ENCODE results near the gene COLEC11. TPM values are rescaled to one million over a fixed set of nuclear protein-coding genes. Genes with fewer than 3 reads are reported as not detected.

Gene COLEC11
- total RNA-seq, 1 experiment from 2014 or later, result 0.39 TPM

- Histone ChIP-seq H3K56ac (ENCODE audit: insufficient read length, low read depth, low read length) (no peak overlapping the region), H4K91ac (ENCODE audit: insufficient read length, low read depth, low read length) (no peak overlapping the region), H2AK5ac (ENCODE audit: insufficient read length, low read length) (no peak overlapping the region), H2BK20ac (ENCODE audit: low read depth, low read length, poor library complexity, severe bottlenecking) (no peak overlapping the region), H3K23ac (ENCODE audit: insufficient read length, low read depth, low read length) (no peak overlapping the region), H3K79me1 (ENCODE audit: insufficient read depth, low read depth, low read length, poor library complexity, severe bottlenecking) (no peaks in the 10 kb centered on the region), H4K5ac (ENCODE audit: insufficient read length, low read depth, low read length) (no peak overlapping the region), H3K27me3 (ENCODE audit: insufficient read depth, low read length) (no peaks in the 10 kb centered on the region), H3K9me3 (ENCODE audit: control insufficient read depth, low read depth, low read length) (no peaks in the 10 kb centered on the region), H3K9ac (ENCODE audit: extremely low read depth, insufficient read length, low read length) (no peak overlapping the region), H3K23me2 (ENCODE audit: insufficient read length, low read depth, low read length, poor library complexity, severe bottlenecking) (no peaks in the 10 kb centered on the region), H3K79me2 (ENCODE audit: insufficient read depth, low read length) (no peaks in the 10 kb centered on the region), H3K4ac (ENCODE audit: low read depth, low read length) (no peak overlapping the region), H4K20me1 (ENCODE audit: control insufficient read depth, insufficient read depth, insufficient read length) (peaks cover 2% of the 10 kb centered on the region), H4K8ac (replicated peaks; ENCODE audit: insufficient read length, low read depth, low read length) (no peak overlapping the region), H2BK12ac (ENCODE audit: insufficient read length, low read depth, low read length) (no peak overlapping the region), H2BK5ac (ENCODE audit: insufficient read length, low read length) (no peak overlapping the region), H3K4me1 (ENCODE audit: insufficient read depth, low read length) (no peaks in the 10 kb centered on the region; the same call in 1 of the 2 replicates), H2AFZ (ENCODE audit: low read length) (no peak overlapping the region), H2BK15ac (ENCODE audit: low read depth, low read length) (no peak overlapping the region), H3K27ac (ENCODE audit: insufficient read length, low read depth, low read length) (no peak overlapping the region), H3K4me2 (ENCODE audit: insufficient read depth, insufficient read length, low read length) (no peak overlapping the region), H2BK120ac (ENCODE audit: low read depth, low read length, poor library complexity, severe bottlenecking) (no peak overlapping the region), H3K18ac (ENCODE audit: insufficient read length, low read depth, low read length) (no peak overlapping the region), H3T11ph (ENCODE audit: low read length) (no peak overlapping the region), H3K14ac (ENCODE audit: insufficient read depth, low read length) (no peak overlapping the region)
- H3K9me3 Mint-ChIP-seq, result no peaks in the 10 kb centered on the region; a peak in 2 of 5 replicates
- no peak for DNase-seq
- H3K4me1 Mint-ChIP-seq, result peaks cover 13 to 17% of the 10 kb centered on the region in 2 experiments
- no peaks in the 10 kb centered on the region for H3K36me3 Mint-ChIP-seq (ENCODE audit: insufficient read depth in 1 of 3, low read depth in 3 of 3)
- TF ChIP-seq CTCF (conservative IDR thresholded peaks at IDR 0.05), result no peak
- H3K4me3 Mint-ChIP-seq, result no peak overlapping the region
- no peaks in the 10 kb centered on the region; the same call in none of the 2 replicates for H3K27me3 Mint-ChIP-seq (ENCODE audit: low read depth)
- H3K27ac Mint-ChIP-seq, result peak overlapping the region in 1 of 3 experiments; percentile 48; a peak in 1 of 7 replicates
- no CpG with 5 or more reads among the region's 3 CpGs for WGBS (ENCODE audit: extremely low coverage, insufficient read length, low lambda C conversion rate)
These were observed 69.2 kb downstream of the COLEC11 start for GRCh38 chr2:3664118-3664517.

Measured in H9 (cell line).